Common myeloid progenitor, CD34-positive (primary cell): Measurements from ENCODE around the gene TNIK.

Experiments
- CTCF ChIA-PET: fragments of 350-600 bp; sonication (Branson Sonifier 250); formaldehyde crosslinking; loops from one replicate; lab custom pipeline; 2021; ENCODE audit warnings: antibody characterized with exemption; lab: Charles Lee
- POLR2A ChIA-PET: fragments of 350-600 bp; sonication (Branson Sonifier 250); formaldehyde crosslinking; loops from one replicate; lab custom pipeline; 2021; ENCODE audit warnings: antibody characterized with exemption; lab: Charles Lee
- DNase-seq, 3 donors: peaks; one replicate each; pipeline versions ENCODE4 v3.0.0 to v3.0.0-alpha.2; 2013
- H3K27ac ChIP-seq, 2 experiments: 1 replicate in 1 of 2; 2 replicates in 1 of 2; pipeline ENCODE4 v1.7.0; 2013; ENCODE audit warnings: inconsistent platforms in 2 of 2, low read length in 2 of 2, mild to moderate bottlenecking in 2 of 2, low read depth in 1 of 2, moderate library complexity in 1 of 2; ENCODE audit not compliant: severe bottlenecking in 2 of 2, insufficient read depth in 1 of 2, poor library complexity in 1 of 2
- H3K27me3 ChIP-seq, 5 experiments: replicated peaks in 2 of 5; 1 replicate in 3 of 5; 2 replicates in 2 of 5; pipeline versions ENCODE4 v1.6.1 to v1.7.0; 2013; ENCODE audit warnings: low read length in 4 of 5, mild to moderate bottlenecking in 2 of 5, moderate library complexity in 2 of 5, inconsistent platforms in 1 of 5; ENCODE audit not compliant: insufficient read depth in 5 of 5, control insufficient read depth in 4 of 5
- H3K36me3 ChIP-seq, 4 experiments: 1 replicate in 2 of 4; 2 replicates in 2 of 4; pipeline versions ENCODE4 v1.6.1 to v1.7.0; 2013; ENCODE audit warnings: low read length in 3 of 4, control low read depth in 1 of 4, mild to moderate bottlenecking in 1 of 4; ENCODE audit not compliant: control insufficient read depth in 4 of 4, insufficient read depth in 4 of 4
- H3K4me1 ChIP-seq, 4 experiments: 1 replicate in 3 of 4; 2 replicates in 1 of 4; pipeline versions ENCODE4 v1.6.1 to v1.7.1; 2013; ENCODE audit warnings: low read length in 3 of 4, mild to moderate bottlenecking in 3 of 4, control low read depth in 1 of 4, inconsistent platforms in 1 of 4, moderate library complexity in 1 of 4; ENCODE audit not compliant: control insufficient read depth in 4 of 4, insufficient read depth in 4 of 4; ENCODE audit errors: control extremely low read depth in 1 of 4
- H3K4me3 ChIP-seq, 7 experiments: 1 replicate in 4 of 7; 2 replicates in 3 of 7; pipeline versions ENCODE4 v1.5.1 to v1.7.0; 2013; ENCODE audit warnings: mild to moderate bottlenecking in 7 of 7, low read length in 6 of 7, moderate library complexity in 6 of 7, inconsistent platforms in 2 of 7, low read depth in 2 of 7, control low read depth in 1 of 7; ENCODE audit not compliant: insufficient read depth in 4 of 7, control insufficient read depth in 1 of 7; ENCODE audit errors: extremely low read depth in 1 of 7
- H3K9me3 ChIP-seq, 5 experiments: 1 replicate in 4 of 5; 2 replicates in 1 of 5; pipeline versions ENCODE4 v1.6.1 to v1.7.1; 2013; ENCODE audit warnings: low read length in 4 of 5, mild to moderate bottlenecking in 2 of 5, inconsistent platforms in 1 of 5, low read depth in 1 of 5, moderate library complexity in 1 of 5; ENCODE audit not compliant: control insufficient read depth in 4 of 5, insufficient read depth in 2 of 5; ENCODE audit errors: control extremely low read depth in 1 of 5
- WGBS: methylation state at CpG from one replicate; pipeline ENCODE4 v1.1.5; 2013; ENCODE audit not compliant: insufficient coverage; 5-methylcytosine and 5-hydroxymethylcytosine counted together

Gene TNIK

DNA sequence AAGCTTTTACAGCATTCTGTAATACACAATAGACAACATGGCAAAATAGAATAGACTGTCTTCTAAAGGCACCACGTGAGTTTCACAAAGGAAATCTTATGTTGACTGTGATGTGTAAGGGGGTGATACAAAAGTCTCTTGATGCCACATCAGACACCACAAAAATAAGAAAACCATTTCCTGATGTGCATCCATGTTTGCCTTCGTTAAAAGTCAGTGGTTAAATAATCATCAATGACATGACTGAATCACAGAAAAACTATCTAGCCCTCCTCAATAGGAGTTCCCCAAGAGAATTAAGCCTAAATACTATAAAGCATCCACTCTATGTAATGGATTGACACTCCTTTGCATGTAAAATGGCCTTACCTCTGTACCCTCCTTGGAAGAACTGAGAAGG, 235.0 kb downstream of the TNIK start:
- POLR2A ChIA-PET: no interaction called here
- 100% methylated on average over 1 of the region's 2 CpGs for WGBS
- Histone ChIP-seq H3K9me3 (peaks cover 0 to 11% (median 4%) of the 10 kb centered on the region in 5 experiments), H3K27me3 (no peaks in the 10 kb centered on the region), H3K27ac (no peak overlapping the region), H3K4me1 (no peaks in the 10 kb centered on the region), H3K36me3 (peaks cover 0 to 25% (median 9%) of the 10 kb centered on the region in 4 experiments), H3K4me3 (no peak overlapping the region)
- no peak for DNase-seq
- CTCF ChIA-PET: interaction anchor here (1.4 kb wide), 1 partner anchor 9 kb away, joined by 3 read pairs; no protein-coding TSS in a partner anchor

- Histone ChIP-seq H3K27me3 (no peaks in the 10 kb centered on the region), H3K9me3 (peaks cover 0 to 11% (median 4%) of the 10 kb centered on the region in 5 experiments), H3K4me3 (no peak overlapping the region), H3K4me1 (no peaks in the 10 kb centered on the region), H3K36me3 (peaks cover 0 to 23% (median 9%) of the 10 kb centered on the region in 4 experiments), H3K27ac (no peak overlapping the region)
- no peak for DNase-seq
- CTCF ChIA-PET: interaction anchor here (0.7 to 2.1 kb wide), 3 partner anchors 11 to 450 kb away, joined by 3 to 6 read pairs (median 4); no protein-coding TSS in a partner anchor
- no CpG with 5 or more reads among the region's 1 CpG for WGBS
- POLR2A ChIA-PET: no interaction called here
Measured at GRCh38 chr3:171223396-171223795, 236.8 kb downstream of the TNIK start.

- Histone ChIP-seq H3K9me3 (peaks cover 0 to 11% (median 4%) of the 10 kb centered on the region in 5 experiments), H3K4me3 (no peak overlapping the region), H3K36me3 (peaks cover 0 to 23% (median 9%) of the 10 kb centered on the region in 4 experiments), H3K4me1 (no peaks in the 10 kb centered on the region), H3K27me3 (no peaks in the 10 kb centered on the region), H3K27ac (no peak overlapping the region)
- POLR2A ChIA-PET: no interaction called here
- whole genome bisulfite sequencing: 100% methylated on average over 3 of the region's 5 CpGs
- CTCF ChIA-PET: interaction anchor here (2.1 kb wide), 1 partner anchor 10 kb away, joined by 6 read pairs; no protein-coding TSS in a partner anchor
- no peak for DNase-seq
Measured at GRCh38 chr3:171222995-171223394, 237.2 kb downstream of the TNIK start.

- WGBS: 92% methylated on average over 2 of the region's 2 CpGs
- no peaks in the 10 kb centered on the region for H3K4me1 ChIP-seq
- peaks cover 0 to 11% (median 4%) of the 10 kb centered on the region in 5 experiments for H3K9me3 ChIP-seq
- H3K27me3 ChIP-seq: no peaks in the 10 kb centered on the region
- ChIA-PET POLR2A (no interaction called here), CTCF (interaction anchor here (2.1 kb wide), 1 partner anchor 9 kb away, joined by 6 read pairs; no protein-coding TSS in a partner anchor)
- H3K4me3 ChIP-seq: no peak overlapping the region
- no peak for DNase-seq
- H3K27ac ChIP-seq: no peak overlapping the region
- H3K36me3 ChIP-seq: peaks cover 0 to 17% (median 4%) of the 10 kb centered on the region in 4 experiments
Measured at GRCh38 chr3:171221597-171221996, 238.6 kb downstream of the TNIK start.

GRCh38 chr3:171221104-171221503, 239.1 kb downstream of the TNIK start:
- H3K27ac ChIP-seq: no peak overlapping the region
- ChIA-PET CTCF (interaction anchor here (0.6 kb wide), 1 partner anchor 135 kb away, joined by 3 read pairs; no protein-coding TSS in a partner anchor), POLR2A (no interaction called here)
- peaks cover 0 to 14% (median 3%) of the 10 kb centered on the region in 4 experiments for H3K36me3 ChIP-seq
- peaks cover 0 to 9% (median 3%) of the 10 kb centered on the region in 5 experiments for H3K9me3 ChIP-seq
- H3K27me3 ChIP-seq: no peaks in the 10 kb centered on the region
- no peak for DNase-seq
- no peak overlapping the region for H3K4me3 ChIP-seq
- WGBS: 100% methylated on average over 2 of the region's 2 CpGs
- no peaks in the 10 kb centered on the region for H3K4me1 ChIP-seq

GRCh38 chr3:171219258-171219657, 240.9 kb downstream of the TNIK start:
- no peak overlapping the region for H3K27ac ChIP-seq
- ChIA-PET POLR2A (no interaction called here), CTCF (no interaction called here)
- peak in 1 of 3 donors; percentile 28 for DNase-seq
- H3K4me3 ChIP-seq: no peak overlapping the region
- no peaks in the 10 kb centered on the region for H3K36me3 ChIP-seq
- H3K27me3 ChIP-seq: no peaks in the 10 kb centered on the region
- no peaks in the 10 kb centered on the region for H3K4me1 ChIP-seq
- no peaks in the 10 kb centered on the region for H3K9me3 ChIP-seq

GRCh38 chr3:171218069-171218468, 242.1 kb downstream of the TNIK start:
- DNase-seq: peak in 2 of 3 donors; percentile 22 to 30
- 89% methylated on average over 2 of the region's 3 CpGs for WGBS
- Histone ChIP-seq H3K4me3 (no peak overlapping the region), H3K27me3 (no peaks in the 10 kb centered on the region), H3K27ac (no peak overlapping the region), H3K36me3 (no peaks in the 10 kb centered on the region), H3K9me3 (no peaks in the 10 kb centered on the region), H3K4me1 (no peaks in the 10 kb centered on the region)
- ChIA-PET CTCF (no interaction called here), POLR2A (no interaction called here)
